K562 (cell line): Measurements from ENCODE around the gene HSF4. TPM values are rescaled to one million over a fixed set of nuclear protein-coding genes. Genes with fewer than 3 reads are reported as not detected.

Source experiments
- ATAC-seq: fragments of 200-7000 bp; cut with Tn5 transposase; 3 replicates; pipeline ENCODE4 v1.9.1; 2020; ENCODE audit warnings: moderate library complexity
- BruUV-seq: library from RNA; stranded (reverse); fragments of 400-500 nt; replicated peaks from 2 replicates; lab custom pipeline; 2021; lab: Mats Ljungman, UMichigan
- CTCF ChIA-PET: fragments of 300-600 bp; formaldehyde crosslinking; extraction: SDS; loops from one replicate; lab custom pipeline; 2021; ENCODE audit warnings: low intra/inter-chr PET ratio; lab: Yijun Ruan, JAX
- POLR2A ChIA-PET: fragments of 300-600, 350-650 bp; sonication (Branson Sonifier 250); formaldehyde crosslinking; extraction: SDS; loops from one replicate; lab custom pipeline; 2021; ENCODE audit warnings: antibody characterized with exemption, inconsistent platforms; lab: Yijun Ruan, JAX
- DNase-seq, 4 experiments: peaks; one replicate each; pipeline versions ENCODE4 v3.0.0 to v3.0.0-alpha.2; 2011 to 2018; ENCODE audit warnings: low spot score in 3 of 4, mixed read lengths in 3 of 4; ENCODE audit errors: extremely low read depth in 1 of 4
- FAIRE-seq: peaks from 2 replicates; lab custom pipeline; 2011; peaks lifted over from hg19 to GRCh38; lab: Jason Lieb, UNC
- H2AFZ ChIP-seq: 2 replicates; pipeline ENCODE4 v1.6.0; 2011; ENCODE audit warnings: low read depth, low read length, control low read depth, inconsistent platforms
- H3K27ac ChIP-seq: fragments of 200-600 bp; 3 replicates; pipeline ENCODE4 v1.8.0; 2011; ENCODE audit warnings: low read depth, mild to moderate bottlenecking, control low read depth, inconsistent platforms, low read length, moderate library complexity, mixed read lengths; ENCODE audit errors: extremely low read depth
- H3K27me3 ChIP-seq, 2 experiments: fragments of 300-600 bp in 1 of 2; 2 replicates in 1 of 2; 3 replicates in 1 of 2; pipeline versions ENCODE4 v1.6.0 to v1.8.0; 2011; ENCODE audit warnings: inconsistent platforms in 2 of 2, low read length in 2 of 2, mild to moderate bottlenecking in 1 of 2, mixed read lengths in 1 of 2, moderate library complexity in 1 of 2; ENCODE audit not compliant: control insufficient read depth in 2 of 2, insufficient read depth in 2 of 2
- H3K36me3 ChIP-seq: fragments of 300-600 bp; 3 replicates; pipeline ENCODE4 v1.8.0; 2011; ENCODE audit warnings: mild to moderate bottlenecking, low read length, inconsistent platforms; ENCODE audit not compliant: control insufficient read depth, insufficient read depth
- H3K4me1 ChIP-seq, 2 experiments: fragments of 200-600 bp in 1 of 2; replicated peaks in 1 of 2; 2 replicates in 1 of 2; 3 replicates in 1 of 2; pipeline versions ENCODE4 v1.5.1 to v1.8.0; 2011; ENCODE audit warnings: inconsistent platforms in 2 of 2, low read length in 2 of 2, mild to moderate bottlenecking in 1 of 2, mixed read lengths in 1 of 2, moderate library complexity in 1 of 2; ENCODE audit not compliant: control insufficient read depth in 2 of 2, insufficient read depth in 2 of 2
- H3K4me2 ChIP-seq: 2 replicates; pipeline ENCODE4 v1.6.1; 2011; ENCODE audit warnings: low read length, control low read depth, inconsistent platforms, mixed read lengths; ENCODE audit not compliant: insufficient read depth
- H3K4me3 ChIP-seq: fragments of 200-600 bp; sonication (generic), shearing (Covaris generic); 2 replicates; pipeline ENCODE4 v1.5.1; 2016; ENCODE audit warnings: control low read depth, inconsistent platforms
- H3K79me2 ChIP-seq: fragments of 200-600 bp; 3 replicates; pipeline ENCODE4 v1.8.0; 2011; ENCODE audit warnings: low read length, inconsistent platforms; ENCODE audit not compliant: control insufficient read depth, insufficient read depth
- H3K9ac ChIP-seq, 2 experiments: 2 replicates each; pipeline versions ENCODE4 v1.6.0 to v1.6.1; 2011; ENCODE audit warnings: low read depth in 2 of 2, low read length in 2 of 2, control low read depth in 1 of 2, inconsistent platforms in 1 of 2, mild to moderate bottlenecking in 1 of 2, mixed read lengths in 1 of 2; ENCODE audit not compliant: insufficient read depth in 1 of 2
- H3K9me1 ChIP-seq: one replicate; pipeline ENCODE4 v1.6.0; 2011; ENCODE audit warnings: inconsistent platforms, mild to moderate bottlenecking, low read length, moderate library complexity; ENCODE audit not compliant: control insufficient read depth, insufficient read depth
- H3K9me3 ChIP-seq: replicated peaks from 2 replicates; pipeline ENCODE4 v1.5.1; 2011; ENCODE audit warnings: low read depth, low read length, inconsistent platforms; ENCODE audit not compliant: control insufficient read depth, insufficient read depth
- H4K20me1 ChIP-seq: replicated peaks from 2 replicates; pipeline ENCODE4 v1.6.1; 2011; ENCODE audit warnings: low read length, inconsistent platforms, mixed read lengths; ENCODE audit not compliant: control insufficient read depth, insufficient read depth
- CEBPG ChIP-seq, 3 experiments: fragments of 200-800 bp in 1 of 3; sonication (Bioruptor generic) in 1 of 3; sonication (generic) in 1 of 3; formaldehyde crosslinking in 1 of 3; IDR thresholded peaks in 2 of 3; conservative IDR thresholded peaks in 1 of 3; 2 replicates each; pipeline versions ENCODE4 v1.6.1 to v1.8.0; 2016 to 2022; ENCODE audit warnings: missing compliant biosample characterization in 2 of 3, missing genetic modification characterization in 2 of 3, mild to moderate bottlenecking in 1 of 3, missing genetic modification reagents in 1 of 3
- HNRNPL ChIP-seq: fragments of 200-400 bp; formaldehyde crosslinking; IDR thresholded peaks from 2 replicates; pipeline ENCODE4 v1.6.1; 2017; ENCODE audit warnings: low read depth, mild to moderate bottlenecking, low read length
- MCM3 ChIP-seq: fragments of 450-650 bp; IDR thresholded peaks from 2 replicates; pipeline ENCODE4 v1.6.1; 2016
- POLR2G ChIP-seq: fragments of 200-400 bp; formaldehyde crosslinking; IDR thresholded peaks from 2 replicates; pipeline ENCODE4 v1.6.1; 2017; ENCODE audit warnings: low read depth, mild to moderate bottlenecking, antibody characterized with exemption, low read length, moderate library complexity
- RAD21 ChIP-seq, 2 experiments: fragments of 250-450 bp in 1 of 2; fragments of 450-650 bp in 1 of 2; sonication (Bioruptor Pico) in 1 of 2; formaldehyde crosslinking in 1 of 2; IDR thresholded peaks in 1 of 2; conservative IDR thresholded peaks in 1 of 2; 2 replicates each; pipeline versions ENCODE4 v1.4.0 to v1.8.0; 2020 to 2022; ENCODE audit warnings: mild to moderate bottlenecking in 2 of 2, moderate library complexity in 1 of 2
- WGBS: fragments of 100-300 bp; shearing (Covaris generic); methylation state at CpG from one replicate; pipeline ENCODE4 v1.1.6; 2016; ENCODE audit warnings: low coverage, mixed read lengths; ENCODE audit not compliant: insufficient coverage; ENCODE audit errors: missing lambda C conversion rate; 5-methylcytosine and 5-hydroxymethylcytosine counted together
- in situ Hi-C: fragments of 300-500 bp; cut with MboI; formaldehyde crosslinking; loops from 4 replicates; pipeline ENCODE4 v1.15.0; 2018; ENCODE audit warnings: inconsistent platforms, mixed read lengths
- intact Hi-C: fragments of 100-400 bp; cut with micrococcal nuclease; formaldehyde crosslinking; loops from 2 replicates; pipeline ENCODE4 v1.14.2; 2022
- polyA plus RNA-seq, 8 experiments: library from polyadenylated mRNA; depleted of rRNA in 4 of 8; stranded (reverse) in 5 of 8; unstranded in 3 of 8; fragments of >200 nt; fragmentation: Nextera tagmentation in 2 of 8; fragmentation: Illumina TruSeq in 1 of 8; extraction: Ambion mirVana in 2 of 8; extraction: Trizol in 1 of 8; gene quantifications; 2 replicates each; pipeline versions ENCODE4 v1.2.1 to v1.2.3, GENCODE V29; 2011 to 2014; ENCODE audit warnings: inconsistent platforms in 1 of 8, missing spikeins in 1 of 8
- total RNA-seq, 7 experiments: library from RNA; depleted of rRNA in 6 of 7; stranded (reverse); fragments of >200 nt in 6 of 7; fragmentation: Illumina TruSeq in 2 of 7; extraction: Trizol in 2 of 7; gene quantifications; 2 replicates each; pipeline versions ENCODE4 v1.2.1 to v1.2.3, GENCODE V29; 2011 to 2021; ENCODE audit warnings: low replicate concordance in 1 of 7
- TF ChIP-seq, protein P1 (sequence below): sonication (generic); formaldehyde crosslinking; IDR thresholded peaks from 2 replicates; pipeline ENCODE4 v1.9.0; 2022; ENCODE audit warnings: mild to moderate bottlenecking, missing genetic modification reagents
- TF ChIP-seq, protein P2 (sequence below): fragments of 450-650 bp; formaldehyde crosslinking; IDR thresholded peaks from 2 replicates; pipeline ENCODE4 v1.4.0; 2020; ENCODE audit warnings: mild to moderate bottlenecking, mixed read lengths

The HSF4 gene
- total and polyA plus RNA-seq, 9 of the 15 experiments (the other 6 are each of a cell fraction or from before 2014, with no cell fraction given): 0.50 to 35.4 (median 8.8) TPM; not detected in 1

DNA sequence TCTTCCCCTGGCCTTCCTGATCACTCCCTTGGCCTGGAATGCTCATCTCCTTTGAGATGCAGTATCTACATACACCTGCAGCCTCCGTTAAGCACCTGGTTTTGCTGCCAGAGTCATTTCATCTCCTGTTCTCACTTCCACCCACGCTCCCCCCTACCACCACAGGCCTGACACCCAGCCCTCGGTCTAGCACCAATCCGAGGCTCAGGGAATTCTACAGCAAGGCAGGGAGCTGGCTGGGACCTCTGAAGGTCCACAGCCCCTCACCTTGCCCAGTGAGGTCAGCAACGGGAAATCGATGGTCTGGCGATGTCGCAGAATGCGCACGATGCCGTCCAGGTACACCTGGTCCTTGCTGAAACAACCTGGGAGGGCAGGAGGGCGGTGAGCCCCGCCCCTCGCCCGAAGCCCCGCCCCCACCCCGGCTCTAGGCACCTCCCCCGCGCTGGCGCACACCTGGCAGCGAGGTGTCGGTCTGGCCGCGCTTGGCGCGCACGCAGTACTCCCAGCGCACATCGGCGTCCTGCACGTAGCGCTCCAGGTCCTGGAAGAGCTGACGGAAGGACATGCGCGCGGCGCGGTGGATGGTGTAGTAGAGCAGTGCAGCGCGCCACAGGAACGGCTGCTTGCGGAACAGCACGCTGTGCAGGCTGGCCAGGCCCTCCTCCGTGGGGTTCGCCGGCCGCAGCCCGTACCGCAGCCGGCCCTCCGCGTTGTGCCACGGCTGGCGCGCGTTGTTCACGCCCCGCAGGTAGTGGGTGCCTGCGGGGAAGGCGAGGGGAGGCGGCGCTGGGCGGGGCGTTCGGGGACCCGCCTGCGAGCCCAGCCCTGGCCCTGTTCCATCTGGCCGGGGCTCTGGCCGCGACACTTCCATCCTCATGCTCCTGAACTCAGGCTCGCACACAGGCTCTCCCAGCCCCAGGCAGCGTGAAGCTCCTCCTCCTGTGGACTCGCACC lies 13.5 kb downstream of the HSF4 start (continued):
- TF ChIP-seq HNRNPL (peak; percentile 16; the same call in 1 of the 2 replicates), CEBPG (CRISPR knock-in tag; IDR thresholded peaks at IDR 0.05) (0 out of 2 replicates have a peak, but pooled peaks have one; percentile 6), CEBPG (tag; conservative IDR thresholded peaks at IDR 0.05 in 1 of 2, IDR thresholded peaks at IDR 0.05 in 1 of 2) (no peak)
- TF ChIP-seq, protein P1, sequence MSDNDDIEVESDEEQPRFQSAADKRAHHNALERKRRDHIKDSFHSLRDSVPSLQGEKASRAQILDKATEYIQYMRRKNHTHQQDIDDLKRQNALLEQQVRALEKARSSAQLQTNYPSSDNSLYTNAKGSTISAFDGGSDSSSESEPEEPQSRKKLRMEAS (CRISPR knock-in tag): peak; percentile 62; the same call in 1 of the 2 replicates

DNA sequence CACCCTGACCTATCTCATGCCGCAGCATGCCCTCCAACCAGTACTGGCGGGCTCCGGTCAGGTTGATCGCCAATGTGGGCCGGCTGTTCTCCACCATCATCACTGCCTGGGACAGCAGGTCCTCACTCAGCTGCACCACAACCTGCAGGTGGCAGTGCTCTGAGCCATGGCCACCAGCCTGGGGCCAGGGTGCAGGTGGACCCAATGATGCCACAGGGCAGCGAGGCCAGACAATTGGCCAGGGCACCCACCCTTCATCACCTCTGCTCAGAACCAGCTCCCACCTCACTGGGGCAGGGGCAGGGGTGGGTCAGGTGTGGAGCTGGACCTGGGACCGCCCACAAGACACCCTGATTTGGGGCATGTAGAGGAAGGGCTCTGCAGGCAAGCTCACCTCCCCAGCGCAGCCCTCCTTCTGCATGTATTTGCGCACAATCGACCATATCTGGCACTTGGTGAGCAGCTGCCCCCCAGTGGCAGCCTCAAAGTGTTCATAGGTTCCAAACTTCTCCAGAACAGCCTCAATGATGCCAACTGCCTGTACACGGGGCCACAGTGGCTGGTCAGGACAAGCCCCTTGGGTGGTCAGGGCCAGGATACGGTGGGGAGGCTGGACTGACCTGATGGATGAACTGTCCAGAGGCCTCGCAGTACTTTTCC lies 15.0 kb downstream of the HSF4 start:
- DNase-seq (peak in 1 of 4 experiments; percentile 44), ATAC-seq (no peak), FAIRE-seq (no peak)
- H3K4me3 ChIP-seq: no peak overlapping the region
- peaks cover 10 to 48% of the 10 kb centered on the region in 2 experiments for H3K4me1 ChIP-seq
- no peak overlapping the region for H3K27ac ChIP-seq
- ChIA-PET POLR2A (no interaction called here), CTCF (no interaction called here)
- no peaks in the 10 kb centered on the region for H3K36me3 ChIP-seq
- intact Hi-C loops: loop anchor here (10.0 kb wide), 2 partner anchors 165 to 225 kb away; no protein-coding TSS in a partner anchor
- WGBS: 78% methylated on average over 13 of the region's 13 CpGs
- H3K27me3 ChIP-seq: no peaks in the 10 kb centered on the region
- peak overlapping the region in 1 of 2 experiments; percentile 17; a peak in 1 of 4 replicates for H3K9ac ChIP-seq
- in situ Hi-C loops: no loop called here
- peaks cover 14% of the 10 kb centered on the region for H3K79me2 ChIP-seq
- no peak overlapping the region for H2AFZ ChIP-seq
- no TSS peak for BruUV-seq
- no peaks in the 10 kb centered on the region for H3K9me3 ChIP-seq
- H3K4me2 ChIP-seq: no peak overlapping the region
- no peaks in the 10 kb centered on the region for H4K20me1 ChIP-seq
- H3K9me1 ChIP-seq: no peaks in the 10 kb centered on the region
- TF ChIP-seq RAD21 (CRISPR knock-in tag; conservative IDR thresholded peaks at IDR 0.05 in 1 of 2, IDR thresholded peaks at IDR 0.05 in 1 of 2) (peak in 1 of 2 experiments; percentile 40; a peak in 1 of 4 replicates), MCM3 (no peak), POLR2G (peak; percentile 39; the same call in 1 of the 2 replicates)
- TF ChIP-seq, protein P2, sequence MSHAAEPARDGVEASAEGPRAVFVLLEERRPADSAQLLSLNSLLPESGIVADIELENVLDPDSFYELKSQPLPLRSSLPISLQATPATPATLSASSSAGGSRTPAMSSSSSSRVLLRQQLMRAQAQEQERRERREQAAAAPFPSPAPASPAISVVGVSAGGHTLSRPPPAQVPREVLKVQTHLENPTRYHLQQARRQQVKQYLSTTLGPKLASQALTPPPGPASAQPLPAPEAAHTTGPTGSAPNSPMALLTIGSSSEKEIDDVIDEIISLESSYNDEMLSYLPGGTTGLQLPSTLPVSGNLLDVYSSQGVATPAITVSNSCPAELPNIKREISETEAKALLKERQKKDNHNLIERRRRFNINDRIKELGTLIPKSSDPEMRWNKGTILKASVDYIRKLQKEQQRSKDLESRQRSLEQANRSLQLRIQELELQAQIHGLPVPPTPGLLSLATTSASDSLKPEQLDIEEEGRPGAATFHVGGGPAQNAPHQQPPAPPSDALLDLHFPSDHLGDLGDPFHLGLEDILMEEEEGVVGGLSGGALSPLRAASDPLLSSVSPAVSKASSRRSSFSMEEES (CRISPR knock-in tag): no peak
